WERI-Rb-1 (cell line): ENCODE data around the gene KRTAP13-1.

Experiments
- DNase-seq: peaks from one replicate; pipeline ENCODE4 v3.0.0-alpha.2; 2020
- H3K27ac ChIP-seq: fragments of 250-450 bp; sonication (Bioruptor Pico); 2 replicates; pipeline ENCODE4 v1.5.1; 2020; ENCODE audit warnings: mild to moderate bottlenecking, moderate library complexity
- H3K27me3 ChIP-seq: fragments of 250-450 bp; sonication (Bioruptor Pico); 2 replicates; pipeline ENCODE4 v1.5.1; 2021; ENCODE audit warnings: mild to moderate bottlenecking, low read depth, moderate library complexity; ENCODE audit not compliant: insufficient read depth, severe bottlenecking
- H3K36me3 ChIP-seq: fragments of 250-450 bp; sonication (Bioruptor Pico); 2 replicates; pipeline ENCODE4 v1.5.1; 2020; ENCODE audit warnings: mild to moderate bottlenecking, moderate library complexity
- H3K4me3 ChIP-seq: 2 replicates; pipeline ENCODE4 v1.5.1; 2011; ENCODE audit warnings: low read depth, mild to moderate bottlenecking, control low read depth, low read length
- H3K9me3 ChIP-seq: fragments of 250-450 bp; sonication (Bioruptor Pico); 2 replicates; pipeline ENCODE4 v1.5.1; 2021; ENCODE audit warnings: mild to moderate bottlenecking, moderate library complexity; ENCODE audit not compliant: severe bottlenecking
- TF ChIP-seq, protein P1 (sequence below): IDR thresholded peaks from 2 replicates; pipeline ENCODE4 v1.5.1; 2011; ENCODE audit warnings: low read depth, mild to moderate bottlenecking, control low read depth, inconsistent platforms, low read length

The KRTAP13-1 gene

GRCh38 chr21:30395731-30396130 lies at the start of gene KRTAP13-1:
Gene KRTAP13-1, plus strand, starts transcription at chr21:30396031. Its CDS starts 56 bp downstream, at chr21:30396087.
- no peak for DNase-seq
- peaks cover 83% of the 10 kb centered on the region for H3K27me3 ChIP-seq
- TF ChIP-seq, protein P1, sequence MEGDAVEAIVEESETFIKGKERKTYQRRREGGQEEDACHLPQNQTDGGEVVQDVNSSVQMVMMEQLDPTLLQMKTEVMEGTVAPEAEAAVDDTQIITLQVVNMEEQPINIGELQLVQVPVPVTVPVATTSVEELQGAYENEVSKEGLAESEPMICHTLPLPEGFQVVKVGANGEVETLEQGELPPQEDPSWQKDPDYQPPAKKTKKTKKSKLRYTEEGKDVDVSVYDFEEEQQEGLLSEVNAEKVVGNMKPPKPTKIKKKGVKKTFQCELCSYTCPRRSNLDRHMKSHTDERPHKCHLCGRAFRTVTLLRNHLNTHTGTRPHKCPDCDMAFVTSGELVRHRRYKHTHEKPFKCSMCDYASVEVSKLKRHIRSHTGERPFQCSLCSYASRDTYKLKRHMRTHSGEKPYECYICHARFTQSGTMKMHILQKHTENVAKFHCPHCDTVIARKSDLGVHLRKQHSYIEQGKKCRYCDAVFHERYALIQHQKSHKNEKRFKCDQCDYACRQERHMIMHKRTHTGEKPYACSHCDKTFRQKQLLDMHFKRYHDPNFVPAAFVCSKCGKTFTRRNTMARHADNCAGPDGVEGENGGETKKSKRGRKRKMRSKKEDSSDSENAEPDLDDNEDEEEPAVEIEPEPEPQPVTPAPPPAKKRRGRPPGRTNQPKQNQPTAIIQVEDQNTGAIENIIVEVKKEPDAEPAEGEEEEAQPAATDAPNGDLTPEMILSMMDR: no peak
- H3K36me3 ChIP-seq: no peaks in the 10 kb centered on the region
- H3K4me3 ChIP-seq: no peak within 1 kb of the TSS
- no peak within 1 kb of the TSS for H3K27ac ChIP-seq
- peaks cover under 1% of the 10 kb centered on the region for H3K9me3 ChIP-seq

GRCh38 chr21:30348506-30348905 lies 47.3 kb upstream of the KRTAP13-1 start, which contains the start of gene KRTAP23-1:
Gene KRTAP23-1, minus strand, starts transcription at chr21:30348606. Its CDS starts 0 bp downstream, at chr21:30348606.
- Histone ChIP-seq H3K9me3 (no peaks in the 10 kb centered on the region), H3K27ac (no peak within 1 kb of the TSS), H3K27me3 (peaks cover 91% of the 10 kb centered on the region), H3K36me3 (no peaks in the 10 kb centered on the region), H3K4me3 (no peak within 1 kb of the TSS)
- TF ChIP-seq, protein P1: no peak
- no peak for DNase-seq

GRCh38 chr21:30349572-30349971 lies 46.3 kb upstream of the KRTAP13-1 start:
- DNase-seq: no peak
- Histone ChIP-seq H3K36me3 (no peaks in the 10 kb centered on the region), H3K27ac (no peak overlapping the region), H3K4me3 (no peak overlapping the region), H3K9me3 (no peaks in the 10 kb centered on the region), H3K27me3 (peaks cover 88% of the 10 kb centered on the region)
- TF ChIP-seq, protein P1: no peak

DNA sequence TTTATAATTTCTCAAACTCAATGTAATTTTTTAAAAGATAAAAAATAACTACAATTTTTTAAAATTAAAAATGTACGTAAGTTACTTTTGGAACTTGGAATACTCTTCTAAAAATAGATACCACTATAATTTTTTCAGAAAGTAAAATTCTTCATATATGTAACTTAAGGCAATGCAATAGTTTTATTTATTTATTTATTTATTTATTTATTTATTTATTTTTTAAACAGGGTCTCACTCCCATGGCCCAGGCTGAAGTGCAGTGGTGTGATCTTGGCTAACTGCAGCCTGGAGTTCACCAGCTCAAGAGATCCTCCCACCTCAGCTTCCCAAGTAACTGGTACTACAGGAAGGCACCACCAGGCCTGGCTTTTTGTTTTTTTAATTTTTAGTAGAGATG lies 44.3 kb upstream of the KRTAP13-1 start:
- H3K36me3 ChIP-seq: no peaks in the 10 kb centered on the region
- no peaks in the 10 kb centered on the region for H3K9me3 ChIP-seq
- TF ChIP-seq, protein P1: no peak
- peaks cover 86% of the 10 kb centered on the region for H3K27me3 ChIP-seq
- no peak overlapping the region for H3K4me3 ChIP-seq
- H3K27ac ChIP-seq: no peak overlapping the region
- no peak for DNase-seq

- TF ChIP-seq, protein P1: no peak
- no peak for DNase-seq
- Histone ChIP-seq H3K4me3 (no peak overlapping the region), H3K36me3 (no peaks in the 10 kb centered on the region), H3K27ac (no peak overlapping the region), H3K27me3 (peaks cover 85% of the 10 kb centered on the region), H3K9me3 (no peaks in the 10 kb centered on the region)
Observed at GRCh38 chr21:30354308-30355005, 41.4 kb upstream of the KRTAP13-1 start.

GRCh38 chr21:30355906-30356305 lies 39.9 kb upstream of the KRTAP13-1 start:
- H3K9me3 ChIP-seq: no peaks in the 10 kb centered on the region
- no peaks in the 10 kb centered on the region for H3K36me3 ChIP-seq
- peaks cover 84% of the 10 kb centered on the region for H3K27me3 ChIP-seq
- TF ChIP-seq, protein P1: no peak
- H3K27ac ChIP-seq: no peak overlapping the region
- no peak overlapping the region for H3K4me3 ChIP-seq
- DNase-seq: no peak
